ENCODE measurements around the gene ITGA11. TPM values are rescaled to one million over a fixed set of nuclear protein-coding genes. Genes with fewer than 3 reads are reported as not detected.

ITGA11 gene
- polyA plus RNA-seq, 1 of the 3 experiments (the other 2 are of a cell fraction): 0.49 TPM

DNA sequence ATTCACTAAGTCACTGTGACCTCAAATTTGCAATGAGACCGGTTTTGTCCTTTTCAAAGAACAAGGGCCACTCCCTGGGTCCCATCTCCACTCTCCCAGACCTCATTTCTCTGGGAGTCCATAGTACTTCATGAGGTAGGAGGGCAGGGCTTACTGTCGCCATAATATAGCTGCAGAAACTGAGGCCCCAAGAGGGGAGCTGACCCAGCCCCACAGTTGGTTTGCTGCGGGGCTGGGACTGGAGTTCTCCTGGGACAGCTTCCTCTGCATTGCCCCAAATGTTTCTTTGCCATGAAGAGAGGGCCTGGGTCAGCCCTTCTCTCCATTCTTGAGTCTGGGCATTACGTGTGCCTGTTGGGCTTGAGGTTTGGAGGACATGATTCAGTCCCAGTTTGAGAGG is 60.1 kb downstream of the ITGA11 start:
- Histone ChIP-seq H3F3A (replicated peaks; ENCODE audit: insufficient read depth) (no peaks in the 10 kb centered on the region), H3K4me1 (ENCODE audit: control insufficient read depth in 1 of 2, insufficient read depth in 2 of 2, low read depth in 1 of 2, low read length in 1 of 2) (no peaks in the 10 kb centered on the region; a peak in 1 of 4 replicates), H2AFZ (ENCODE audit: low read depth) (no peak overlapping the region), H3K36me3 (replicated peaks in 1 of 2; ENCODE audit: control insufficient read depth in 1 of 2, insufficient read depth in 2 of 2, low read length in 1 of 2) (no peaks in the 10 kb centered on the region), H3K4me2 (no peak overlapping the region), H3K4me3 (ENCODE audit: low read depth in 2 of 2, low read length in 1 of 2) (no peak overlapping the region), H3K9me2 (no peaks in the 10 kb centered on the region), H3K79me2 (ENCODE audit: insufficient read depth) (no peaks in the 10 kb centered on the region), H3K9me3 (no peaks in the 10 kb centered on the region), H4K20me1 (ENCODE audit: insufficient read depth) (no peaks in the 10 kb centered on the region), H3K9ac (no peak overlapping the region), H3K27me3 (ENCODE audit: insufficient read depth) (no peaks in the 10 kb centered on the region), H3K27ac (ENCODE audit: low read depth in 2 of 2, low read length in 1 of 2) (no peak overlapping the region)
- no peak for DNase-seq
- ChIA-PET CTCF (interaction anchor here (0.8 kb wide), 1 partner anchor 65 kb away, joined by 4 read pairs; no protein-coding TSS in a partner anchor), POLR2A (no interaction called here)
- WGBS (ENCODE audit: low lambda C conversion rate): 89% methylated on average over 4 of the region's 4 CpGs
- TF ChIP-seq ELF1 (IDR thresholded peaks at IDR 0.05): no peak
- TF ChIP-seq EP300 (IDR thresholded peaks at IDR 0.05; ENCODE audit: borderline replicate concordance in 1 of 2, low read depth in 1 of 2, low read length in 1 of 2): no peak
- no peak for TF ChIP-seq SMC3 (IDR thresholded peaks at IDR 0.05; ENCODE audit: low read depth, low read length)
- TF ChIP-seq, protein P1, sequence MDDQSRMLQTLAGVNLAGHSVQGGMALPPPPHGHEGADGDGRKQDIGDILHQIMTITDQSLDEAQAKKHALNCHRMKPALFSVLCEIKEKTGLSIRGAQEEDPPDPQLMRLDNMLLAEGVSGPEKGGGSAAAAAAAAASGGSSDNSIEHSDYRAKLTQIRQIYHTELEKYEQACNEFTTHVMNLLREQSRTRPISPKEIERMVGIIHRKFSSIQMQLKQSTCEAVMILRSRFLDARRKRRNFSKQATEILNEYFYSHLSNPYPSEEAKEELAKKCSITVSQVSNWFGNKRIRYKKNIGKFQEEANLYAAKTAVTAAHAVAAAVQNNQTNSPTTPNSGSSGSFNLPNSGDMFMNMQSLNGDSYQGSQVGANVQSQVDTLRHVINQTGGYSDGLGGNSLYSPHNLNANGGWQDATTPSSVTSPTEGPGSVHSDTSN (IDR thresholded peaks at IDR 0.05): no peak

DNA sequence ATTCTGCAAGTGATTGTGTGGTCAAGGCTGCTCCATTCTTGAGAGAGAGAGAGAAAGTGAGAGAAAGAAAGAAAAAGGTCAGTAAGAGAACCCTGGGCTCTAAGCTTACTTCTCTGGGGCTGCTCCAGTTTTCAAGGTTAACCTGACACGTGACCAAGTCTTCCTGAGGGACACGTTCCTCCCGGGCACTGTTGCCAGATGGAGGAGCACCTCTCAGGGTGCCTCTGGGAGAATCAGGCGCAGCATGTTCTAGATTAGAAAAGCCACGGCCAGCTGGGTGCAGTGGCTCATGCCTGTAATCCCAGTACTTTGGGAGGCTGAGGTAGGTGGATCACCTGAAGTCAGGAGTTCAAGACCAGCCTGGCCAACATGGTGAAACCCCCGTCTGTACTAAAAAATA is 60.8 kb downstream of the ITGA11 start:
- Histone ChIP-seq H3K4me1 (ENCODE audit: control insufficient read depth in 1 of 2, insufficient read depth in 2 of 2, low read depth in 1 of 2, low read length in 1 of 2) (no peaks in the 10 kb centered on the region; a peak in 1 of 4 replicates), H4K20me1 (ENCODE audit: insufficient read depth) (no peaks in the 10 kb centered on the region), H3K27ac (ENCODE audit: low read depth in 2 of 2, low read length in 1 of 2) (no peak overlapping the region), H3K79me2 (ENCODE audit: insufficient read depth) (no peaks in the 10 kb centered on the region), H3K36me3 (replicated peaks in 1 of 2; ENCODE audit: control insufficient read depth in 1 of 2, insufficient read depth in 2 of 2, low read length in 1 of 2) (no peaks in the 10 kb centered on the region), H2AFZ (ENCODE audit: low read depth) (no peak overlapping the region), H3K4me2 (no peak overlapping the region), H3F3A (replicated peaks; ENCODE audit: insufficient read depth) (no peaks in the 10 kb centered on the region), H3K9me2 (no peaks in the 10 kb centered on the region), H3K9me3 (no peaks in the 10 kb centered on the region), H3K9ac (no peak overlapping the region), H3K27me3 (ENCODE audit: insufficient read depth) (no peaks in the 10 kb centered on the region), H3K4me3 (ENCODE audit: low read depth in 2 of 2, low read length in 1 of 2) (no peak overlapping the region)
- POLR2A ChIA-PET: no interaction called here
- WGBS (ENCODE audit: low lambda C conversion rate): 70% methylated on average over 6 of the region's 6 CpGs
- no peak for DNase-seq
- CTCF ChIA-PET: interaction anchor here (0.6 to 0.8 kb wide), 2 partner anchors 23 to 64 kb away, joined by 3 to 4 read pairs; no protein-coding TSS in a partner anchor
- TF ChIP-seq ELF1 (IDR thresholded peaks at IDR 0.05) (no peak), YY1 (IDR thresholded peaks at IDR 0.05; ENCODE audit: low read depth) (no peak), IRF3 (IDR thresholded peaks at IDR 0.05; ENCODE audit: low read depth, low read length) (no peak), ZBTB33 (IDR thresholded peaks at IDR 0.05; ENCODE audit: borderline replicate concordance, low read depth) (no peak), NFIC (IDR thresholded peaks at IDR 0.05; ENCODE audit: borderline replicate concordance) (no peak), FOXJ3 (CRISPR knock-in tag; IDR thresholded peaks at IDR 0.05) (no peak), GATA2 (CRISPR knock-in tag; IDR thresholded peaks at IDR 0.05) (no peak), MXI1 (IDR thresholded peaks at IDR 0.05; ENCODE audit: low read depth, low read length) (no peak), RAD21 (IDR thresholded peaks at IDR 0.05; ENCODE audit: low read length) (no peak), TCF12 (IDR thresholded peaks at IDR 0.05) (no peak), USF2 (IDR thresholded peaks at IDR 0.05; ENCODE audit: borderline replicate concordance, low read depth, low read length) (no peak)
- TF ChIP-seq, protein P2, sequence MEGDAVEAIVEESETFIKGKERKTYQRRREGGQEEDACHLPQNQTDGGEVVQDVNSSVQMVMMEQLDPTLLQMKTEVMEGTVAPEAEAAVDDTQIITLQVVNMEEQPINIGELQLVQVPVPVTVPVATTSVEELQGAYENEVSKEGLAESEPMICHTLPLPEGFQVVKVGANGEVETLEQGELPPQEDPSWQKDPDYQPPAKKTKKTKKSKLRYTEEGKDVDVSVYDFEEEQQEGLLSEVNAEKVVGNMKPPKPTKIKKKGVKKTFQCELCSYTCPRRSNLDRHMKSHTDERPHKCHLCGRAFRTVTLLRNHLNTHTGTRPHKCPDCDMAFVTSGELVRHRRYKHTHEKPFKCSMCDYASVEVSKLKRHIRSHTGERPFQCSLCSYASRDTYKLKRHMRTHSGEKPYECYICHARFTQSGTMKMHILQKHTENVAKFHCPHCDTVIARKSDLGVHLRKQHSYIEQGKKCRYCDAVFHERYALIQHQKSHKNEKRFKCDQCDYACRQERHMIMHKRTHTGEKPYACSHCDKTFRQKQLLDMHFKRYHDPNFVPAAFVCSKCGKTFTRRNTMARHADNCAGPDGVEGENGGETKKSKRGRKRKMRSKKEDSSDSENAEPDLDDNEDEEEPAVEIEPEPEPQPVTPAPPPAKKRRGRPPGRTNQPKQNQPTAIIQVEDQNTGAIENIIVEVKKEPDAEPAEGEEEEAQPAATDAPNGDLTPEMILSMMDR (IDR thresholded peaks at IDR 0.05): no peak

Measured in SK-N-SH (cell line).